GM18498 (cell line): ENCODE data around the gene HOXA4.

Experiments
- ATAC-seq: cut with Tn5 transposase; IDR thresholded peaks from one replicate; pipeline ENCODE4 v1.9.1; 2021; ENCODE audit warnings: mild to moderate bottlenecking, moderate library complexity; ENCODE audit not compliant: unreplicated experiment

Gene HOXA4

GRCh38 chr7:27117887-27118491 lies 12.6 kb downstream of the HOXA4 start:
- ATAC-seq: no peak

GRCh38 chr7:27116962-27117886 lies 13.3 kb downstream of the HOXA4 start:
- no peak for ATAC-seq

DNA sequence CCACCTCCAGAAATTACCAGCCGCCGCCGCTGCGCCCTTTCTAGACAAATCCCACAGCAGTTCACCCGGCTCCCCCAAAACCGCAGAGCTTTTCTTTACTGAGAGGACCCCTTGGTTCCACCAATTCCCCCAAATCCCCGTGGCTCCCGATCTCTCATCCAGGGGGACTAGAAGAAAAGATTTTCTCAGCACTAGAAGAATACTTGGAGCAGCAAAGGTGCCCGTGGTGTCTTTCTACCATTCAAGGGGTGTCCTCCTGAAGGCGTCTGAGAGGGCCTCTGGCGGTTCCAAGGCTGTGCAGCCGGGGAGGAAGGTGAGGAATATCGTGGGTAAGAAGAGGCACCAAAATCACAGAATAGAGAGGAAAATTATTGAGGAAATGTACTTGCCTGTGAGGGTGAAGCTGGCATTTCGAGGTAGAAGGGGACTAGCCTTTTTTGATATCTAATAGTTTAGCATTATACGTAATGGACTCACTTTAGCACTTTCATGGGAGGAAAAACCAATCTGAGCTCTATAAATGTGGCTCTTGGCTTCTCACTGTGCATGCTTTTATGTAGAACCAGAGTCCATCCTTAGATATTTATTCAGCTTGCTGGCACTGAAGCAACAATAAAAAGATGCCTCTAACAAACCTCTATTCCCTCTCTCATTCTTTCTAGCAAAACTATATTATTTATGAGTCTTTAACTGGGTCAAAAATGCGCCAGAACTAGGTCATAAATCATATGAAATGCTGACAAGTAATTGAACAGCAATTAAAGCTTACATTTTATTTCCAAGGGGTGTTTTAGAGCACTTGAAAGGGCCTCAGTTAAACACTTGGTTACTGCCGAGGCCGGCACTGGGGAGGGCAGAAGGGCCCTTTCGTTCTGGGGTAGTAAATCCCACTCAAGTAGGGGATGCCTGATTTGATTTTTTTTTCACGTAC lies 14.3 kb downstream of the HOXA4 start:
- no peak for ATAC-seq

- no peak for ATAC-seq
Measured at GRCh38 chr7:27115221-27116026, 15.1 kb downstream of the HOXA4 start.

DNA sequence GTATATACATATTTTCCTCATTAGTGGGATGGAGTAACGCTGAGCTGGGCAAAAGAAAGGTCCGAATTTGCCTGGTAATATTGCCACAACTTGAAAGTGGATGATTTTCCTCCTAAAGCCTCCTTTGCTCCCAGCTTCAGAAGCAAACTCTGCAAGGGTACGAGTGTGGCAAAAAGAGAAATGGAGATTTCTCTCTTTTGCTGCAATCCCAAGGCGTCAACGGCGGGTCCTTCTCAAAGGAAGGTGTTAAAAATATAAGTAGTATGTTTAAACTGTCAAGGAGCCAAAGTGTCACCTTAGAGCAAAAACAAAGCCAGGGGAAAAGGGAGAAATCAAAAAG lies 15.7 kb downstream of the HOXA4 start:
- no peak for ATAC-seq

GRCh38 chr7:27113991-27114769 lies 16.4 kb downstream of the HOXA4 start:
- no peak for ATAC-seq

GRCh38 chr7:27112955-27113949 lies 17.3 kb downstream of the HOXA4 start:
- no peak for ATAC-seq

DNA sequence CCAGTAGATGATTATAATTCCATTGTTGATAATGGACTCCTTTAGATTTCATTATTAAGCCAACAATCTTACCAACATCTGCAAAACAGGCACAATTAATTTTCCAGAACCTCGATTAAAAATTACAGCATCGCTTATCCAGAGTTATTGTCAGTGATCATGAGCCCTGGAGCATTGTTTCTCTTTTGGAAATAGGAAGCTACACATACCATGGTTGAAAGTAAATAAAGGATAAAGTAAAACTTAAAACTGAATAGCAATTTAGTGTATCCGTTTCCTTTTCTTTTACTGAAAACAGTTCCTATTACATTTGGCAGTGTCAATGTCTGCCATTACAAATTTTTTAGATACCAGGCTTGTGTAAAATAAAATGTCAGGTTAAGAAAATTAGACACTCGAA lies 18.2 kb downstream of the HOXA4 start:
- ATAC-seq: no peak

DNA sequence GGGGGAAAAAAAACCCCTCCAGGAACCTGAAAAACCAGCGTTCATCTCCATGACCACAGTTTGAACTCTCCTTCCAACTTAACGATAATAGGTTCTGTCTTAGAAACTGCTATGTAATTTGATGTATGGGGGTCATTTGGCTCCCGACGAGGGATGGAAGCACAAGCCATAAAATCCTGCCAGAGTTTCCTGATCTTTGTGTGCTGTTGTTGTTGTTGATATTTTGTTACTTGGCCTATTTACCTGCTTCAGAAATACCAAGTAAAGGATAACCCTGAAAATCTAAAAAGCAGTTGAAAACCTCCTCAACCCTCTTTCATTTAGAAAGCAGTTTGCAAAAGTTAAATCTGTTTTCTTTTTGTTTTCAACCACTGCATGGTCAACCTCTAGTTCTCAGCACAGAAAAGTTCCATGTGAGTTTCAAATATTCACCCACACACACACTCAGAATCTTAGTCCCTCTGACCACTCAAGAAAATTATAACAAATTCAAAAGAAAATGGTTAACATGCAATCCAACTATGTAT lies 18.7 kb downstream of the HOXA4 start:
- ATAC-seq: no peak

DNA sequence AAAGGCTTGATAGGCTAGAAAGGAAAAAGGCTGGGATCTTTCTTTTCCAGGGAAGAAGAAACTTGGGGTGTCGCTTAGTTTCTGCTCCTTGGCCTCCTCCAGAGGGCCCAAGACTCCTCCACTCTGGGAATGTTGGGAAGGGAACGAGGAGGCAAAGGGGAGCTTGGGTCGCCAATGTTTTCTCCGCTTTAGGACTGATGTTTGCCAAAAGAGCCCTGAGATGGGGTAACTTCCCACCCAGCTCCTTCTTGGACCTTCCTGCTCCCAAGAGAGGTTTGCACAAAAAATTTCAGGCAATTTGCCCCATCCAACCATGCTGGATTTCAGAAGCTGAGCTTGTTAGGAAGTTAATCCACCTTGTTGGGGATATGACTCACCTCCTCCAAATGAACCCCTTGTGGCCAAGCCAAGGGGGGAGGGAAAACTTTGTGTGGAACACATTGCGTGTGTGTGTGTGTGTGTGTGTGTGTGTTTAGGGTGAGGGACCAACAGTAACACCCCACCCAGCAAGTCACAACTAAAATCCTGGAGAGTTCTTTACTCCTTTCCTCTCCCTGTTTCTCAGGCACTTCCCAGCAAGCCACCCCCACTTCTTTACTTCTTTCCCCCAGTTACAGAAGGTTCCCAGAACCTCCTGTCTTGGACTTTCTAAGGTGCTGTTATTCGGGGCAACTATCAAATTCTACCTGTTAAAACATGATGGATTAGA lies 19.4 kb downstream of the HOXA4 start:
- no peak for ATAC-seq

DNA sequence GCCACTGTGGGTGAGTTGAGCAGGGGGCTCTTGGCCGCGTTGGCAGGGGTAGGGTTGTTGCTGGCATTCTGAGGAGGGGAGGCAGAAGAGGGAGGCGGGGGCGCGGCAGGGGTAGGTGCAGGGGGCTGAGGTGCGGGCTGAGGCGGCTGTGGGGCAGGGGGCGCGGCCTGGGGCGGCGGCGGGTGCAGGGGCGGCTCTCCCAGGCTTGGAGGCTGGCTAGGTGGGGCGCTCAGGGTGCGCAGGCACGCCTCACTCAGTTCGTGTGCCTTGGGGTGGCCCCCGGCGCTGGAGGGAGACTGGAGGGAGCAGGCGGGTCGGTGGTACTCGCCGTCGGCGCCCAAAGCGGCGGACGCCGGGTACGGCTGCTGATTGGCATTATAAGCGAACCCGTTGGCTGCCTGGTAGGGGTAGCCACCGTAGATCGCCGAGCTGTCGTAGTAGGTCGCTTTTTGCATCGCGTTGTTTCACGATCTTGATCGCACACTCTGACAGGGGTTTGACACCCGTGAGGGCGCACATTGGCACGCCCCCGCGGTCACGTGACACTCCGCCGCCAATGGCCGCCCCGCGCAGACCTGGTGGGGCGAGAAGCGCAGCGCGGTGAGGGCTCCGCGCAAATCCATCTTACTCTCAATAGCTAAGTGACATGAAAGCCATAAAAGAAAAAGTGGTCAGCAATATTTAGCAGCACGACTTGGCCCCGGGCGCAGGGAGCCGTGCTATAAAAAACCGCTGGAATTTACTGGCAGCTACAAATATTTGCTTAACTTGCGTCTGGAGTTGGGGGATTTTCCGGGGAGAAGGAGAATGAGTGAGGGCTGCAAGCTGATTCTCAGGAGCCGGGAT lies 20.1 kb downstream of the HOXA4 start:
- no peak for ATAC-seq

GRCh38 chr7:27109466-27110185 lies 20.9 kb downstream of the HOXA4 start:
- no peak for ATAC-seq

GRCh38 chr7:27108390-27109127 lies 22.0 kb downstream of the HOXA4 start:
- no peak for ATAC-seq

DNA sequence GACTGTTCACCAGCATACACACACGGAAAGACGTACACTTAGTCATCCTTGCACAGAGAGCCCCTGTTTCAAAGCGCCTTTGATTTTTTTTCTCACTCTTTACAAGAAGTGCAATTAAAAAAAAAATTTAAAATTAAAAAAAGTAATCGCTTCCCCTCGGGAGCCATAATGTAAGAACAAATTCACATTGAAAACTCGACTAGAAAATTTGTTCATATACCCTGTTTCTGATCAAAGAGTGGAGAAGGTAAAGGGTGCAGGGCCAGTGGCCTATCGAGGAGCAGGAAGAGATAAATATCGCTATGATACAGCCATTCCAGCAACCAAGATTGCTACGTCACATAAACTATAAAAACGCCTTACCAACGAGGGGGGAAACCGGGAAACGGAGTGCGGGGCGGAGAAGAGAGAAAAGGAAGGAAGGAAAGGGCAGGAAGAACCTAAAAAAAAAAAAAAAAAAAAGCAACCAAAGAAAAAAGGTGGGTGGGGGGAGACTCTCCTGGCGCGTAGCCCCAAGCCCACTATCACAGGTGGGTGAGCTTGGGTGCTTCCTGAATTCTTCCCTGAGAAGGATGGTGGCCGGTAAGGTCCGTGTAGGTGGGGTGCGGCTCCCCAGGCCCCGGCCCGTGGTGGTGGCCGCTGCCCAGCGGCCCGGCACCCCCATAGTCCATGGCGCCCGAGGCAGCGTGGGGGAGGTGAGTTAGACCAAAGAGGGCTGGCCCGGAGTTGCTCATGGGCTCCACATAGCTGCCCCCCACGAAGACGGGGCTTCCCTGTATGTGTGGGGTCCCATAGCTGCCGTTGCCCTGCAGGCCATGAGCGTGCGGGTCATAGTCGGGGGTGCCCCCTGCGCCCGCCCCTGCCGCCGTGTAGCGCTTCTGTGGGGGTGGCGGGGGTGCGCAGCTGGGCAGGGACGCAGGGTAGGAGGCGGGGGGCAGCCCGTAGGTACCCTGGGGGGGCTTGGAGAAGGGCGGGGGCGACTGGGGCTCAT lies 22.9 kb downstream of the HOXA4 start:
- no peak for ATAC-seq
